ENCODE data around the gene SCD5. TPM values are rescaled to one million over a fixed set of nuclear protein-coding genes. Genes with fewer than 3 reads are reported as not detected.

Gene SCD5
- total RNA-seq, 1 donor from 2014 or later, result 5.1 TPM

DNA sequence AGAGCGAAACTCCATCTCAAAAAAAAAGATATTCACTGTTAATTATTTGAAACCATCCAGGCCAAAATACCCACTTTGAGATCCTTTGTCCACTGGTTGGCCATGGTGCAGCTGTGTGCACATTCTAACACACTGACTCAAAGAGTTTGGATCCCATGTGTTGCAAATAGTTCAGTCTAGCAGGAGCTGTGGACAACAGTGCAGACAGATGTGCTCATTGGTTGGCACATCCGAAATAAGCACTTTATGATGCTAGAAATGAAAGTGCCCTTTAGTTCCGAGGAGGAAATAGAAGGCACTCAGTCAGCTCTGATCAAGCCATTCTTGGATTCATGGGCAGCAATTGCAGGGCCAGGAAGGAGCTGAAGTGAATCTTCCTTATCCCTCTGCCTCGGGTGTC, 173.8 kb downstream of the SCD5 start:
- ATAC-seq, result no peak
- intact Hi-C loops (cut with DNase I), result loop anchor here (10.0 kb wide), 1 partner anchor 70 kb away; no protein-coding TSS in a partner anchor
- DNase-seq (ENCODE audit: missing footprints), result no peak

DNA sequence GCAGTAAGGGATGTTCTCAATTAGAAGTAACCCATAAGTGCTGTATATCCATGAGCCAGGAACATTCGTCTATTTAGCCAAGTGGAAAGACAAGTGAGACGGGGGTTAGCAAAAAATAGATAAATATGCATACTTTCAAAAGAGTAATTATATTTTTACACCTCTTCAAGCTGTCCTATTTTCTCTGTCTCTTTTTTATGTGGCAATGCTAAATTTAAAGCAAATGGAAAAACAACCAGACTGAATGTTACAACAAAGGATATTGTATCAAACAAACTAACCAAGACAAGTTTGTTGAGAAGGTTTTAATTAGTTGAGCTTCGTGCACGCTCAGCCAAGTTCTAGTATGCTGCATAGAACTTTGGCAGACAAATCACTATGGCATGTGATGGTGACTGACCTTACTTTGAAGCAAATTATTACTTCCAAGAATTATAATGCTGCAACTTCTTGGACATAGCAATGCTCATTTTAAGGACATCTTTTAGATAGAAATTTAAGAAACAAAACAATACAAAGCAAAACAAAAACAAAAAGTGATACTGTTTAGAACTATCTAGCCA, 175.4 kb downstream of the SCD5 start:
- no peak for ATAC-seq
- DNase-seq (ENCODE audit: missing footprints), result no peak
- intact Hi-C loops (cut with DNase I), result loop anchor here (10.0 kb wide), 1 partner anchor 72 kb away; no protein-coding TSS in a partner anchor

DNA sequence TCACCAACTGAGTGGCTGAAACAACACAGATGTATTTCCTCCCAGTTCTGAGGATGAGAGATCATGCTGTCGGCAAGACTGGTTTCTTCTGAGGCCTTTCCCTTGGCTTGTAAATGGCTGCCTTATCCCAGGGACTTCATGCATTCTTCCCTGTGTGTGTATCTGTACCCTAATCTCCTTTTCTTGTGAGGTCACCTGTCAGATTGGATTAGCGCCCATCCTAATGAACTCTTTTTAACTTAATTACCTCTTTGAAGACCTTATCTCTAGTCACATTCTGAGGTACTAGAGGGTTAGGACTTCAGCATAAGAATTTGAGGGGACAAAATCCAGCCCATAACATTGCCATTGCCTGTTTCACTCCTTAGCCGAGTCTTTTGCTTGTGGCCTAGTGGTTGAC, 177.3 kb downstream of the SCD5 start:
- intact Hi-C loops (cut with DNase I), result loop anchor here (10.0 kb wide), 1 partner anchor 74 kb away; no protein-coding TSS in a partner anchor
- DNase-seq (ENCODE audit: missing footprints) (no peak), ATAC-seq (no peak)

DNA sequence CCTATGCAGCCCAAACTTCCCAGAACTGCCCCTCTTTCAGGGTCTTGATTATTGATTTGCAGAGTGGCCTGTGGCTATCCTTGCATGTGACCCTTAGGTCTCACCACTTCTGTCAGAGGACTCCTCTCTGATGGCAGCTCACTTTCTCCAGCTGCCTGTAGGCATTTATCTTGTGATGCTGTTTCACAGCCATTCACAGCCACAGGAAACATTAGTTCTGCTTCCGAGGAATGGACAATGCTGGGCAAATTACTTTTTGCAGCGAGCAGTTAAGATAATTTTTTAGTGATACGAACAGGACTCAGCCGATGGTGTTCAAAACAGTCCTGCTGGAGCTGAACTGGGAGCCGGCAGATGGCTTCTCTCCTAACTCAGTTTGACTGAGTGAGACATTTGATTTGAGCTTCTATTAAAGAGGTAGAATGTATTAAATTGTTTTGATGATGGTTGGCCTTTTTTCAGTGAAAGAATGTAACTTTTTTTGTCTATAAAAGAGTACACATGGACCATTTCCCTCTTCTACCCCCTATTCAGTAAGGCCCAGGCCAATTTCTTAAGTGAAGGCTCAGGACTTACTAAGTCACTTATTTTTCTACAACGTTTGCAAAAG, 178.4 kb downstream of the SCD5 start:
- DNase-seq (ENCODE audit: missing footprints) (no peak), ATAC-seq (no peak)
- intact Hi-C loops (cut with DNase I), result loop anchor here (10.0 kb wide), 1 partner anchor 75 kb away; no protein-coding TSS in a partner anchor

DNA sequence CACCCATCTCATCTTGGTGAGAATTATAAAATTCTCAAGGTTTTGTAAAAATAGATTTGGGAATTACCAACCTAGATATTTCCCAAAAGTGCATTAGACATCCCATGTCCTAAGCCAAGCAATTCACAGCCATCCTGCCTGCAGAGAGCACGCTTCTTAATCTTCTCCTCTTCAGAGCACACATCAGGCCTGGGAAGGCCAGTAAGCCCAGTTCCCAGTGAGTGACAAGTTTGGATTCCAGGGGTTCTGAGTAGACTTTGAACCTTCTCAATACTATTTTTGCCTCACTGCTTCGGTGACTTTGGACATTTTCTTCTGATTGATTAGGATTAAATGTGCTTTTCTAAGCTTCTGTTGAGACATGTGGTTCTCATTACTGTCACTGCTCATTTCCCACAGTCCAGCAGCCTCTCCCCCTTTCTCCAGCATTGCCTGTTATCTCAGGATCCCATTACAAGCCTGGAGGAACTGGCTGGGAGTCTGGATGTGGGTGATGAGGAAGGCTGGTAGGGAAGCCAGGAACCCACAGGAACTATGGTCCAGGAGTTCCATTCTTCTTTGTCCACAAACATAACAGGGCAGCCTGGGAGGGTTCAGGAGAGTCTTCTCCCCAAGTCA, 180.4 kb downstream of the SCD5 start:
- peak; percentile 47 for ATAC-seq
- no peak for DNase-seq (ENCODE audit: missing footprints)
- intact Hi-C loops (cut with DNase I), result no loop called here

DNA sequence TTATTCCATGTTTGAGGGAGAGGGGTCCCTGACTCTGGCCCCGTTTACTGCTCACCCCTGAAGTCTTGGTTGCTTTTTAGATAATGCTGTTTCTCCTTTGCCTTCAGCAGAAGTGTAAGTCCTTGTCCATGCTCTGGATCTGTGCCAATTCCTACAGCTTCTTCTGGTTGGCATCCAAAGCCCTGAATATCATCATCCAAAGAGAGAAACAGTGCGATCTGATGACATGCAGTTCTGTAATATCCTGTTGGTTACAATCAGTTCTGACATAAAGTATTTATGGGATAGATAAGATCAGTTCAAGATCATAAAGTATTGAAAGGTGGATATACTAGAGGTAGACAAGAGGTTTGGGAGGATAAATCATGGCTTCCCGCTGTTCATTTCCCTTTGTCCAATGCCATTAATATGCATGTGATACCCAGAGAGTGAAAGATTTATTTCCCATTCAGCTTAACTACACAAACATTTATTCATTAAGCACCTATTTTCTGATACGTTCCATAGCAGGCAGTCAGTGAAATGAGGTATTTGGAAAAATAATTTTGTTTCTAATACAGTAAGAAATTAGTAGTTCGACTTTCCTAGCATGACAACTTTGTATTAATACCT, 183.7 kb downstream of the SCD5 start:
- ATAC-seq (no peak), DNase-seq (ENCODE audit: missing footprints) (no peak)
- intact Hi-C loops (cut with DNase I), result no loop called here

DNA sequence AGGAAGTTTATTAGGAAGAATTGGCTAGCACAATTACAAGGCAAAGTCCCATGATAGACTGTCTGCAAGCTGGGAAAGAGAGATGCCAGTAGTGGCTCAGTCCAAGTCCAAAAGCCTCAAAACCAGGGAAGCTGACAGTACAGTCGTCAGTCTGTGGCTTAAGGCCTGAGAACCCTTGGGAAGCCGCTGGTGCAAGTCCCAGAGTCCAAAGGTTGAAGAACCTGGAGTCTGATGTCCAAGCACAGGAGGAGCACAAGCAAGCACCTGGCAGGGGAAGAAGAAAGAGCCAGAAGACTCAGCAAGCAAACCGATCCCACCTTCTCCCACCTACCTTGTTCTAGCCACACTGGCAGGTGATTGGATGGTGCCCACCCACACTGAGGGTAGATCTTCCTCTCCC, 185.5 kb downstream of the SCD5 start:
- intact Hi-C loops (cut with DNase I), result no loop called here
- ATAC-seq (no peak), DNase-seq (ENCODE audit: missing footprints) (no peak)

DNA sequence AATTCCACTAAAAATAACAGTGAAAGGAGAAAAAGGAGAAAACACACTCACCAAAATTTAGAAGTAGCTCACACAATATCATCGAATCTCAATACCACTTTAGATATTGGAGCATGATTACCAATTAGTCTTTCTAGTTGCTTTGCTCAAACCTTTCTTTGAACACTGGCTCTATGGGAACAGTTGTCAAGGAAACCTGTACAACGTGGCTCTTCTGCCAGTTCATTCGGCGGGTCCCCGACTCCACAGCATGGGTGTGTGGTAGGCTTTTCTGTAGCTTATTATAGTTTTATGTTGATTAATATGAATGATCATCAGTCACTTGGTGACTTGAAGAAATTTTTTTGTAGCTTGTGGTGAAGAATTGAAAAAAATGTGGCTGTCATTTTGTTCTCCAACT, 186.6 kb downstream of the SCD5 start:
- DNase-seq (ENCODE audit: missing footprints), result no peak
- intact Hi-C loops (cut with DNase I), result no loop called here
- ATAC-seq, result no peak

DNA sequence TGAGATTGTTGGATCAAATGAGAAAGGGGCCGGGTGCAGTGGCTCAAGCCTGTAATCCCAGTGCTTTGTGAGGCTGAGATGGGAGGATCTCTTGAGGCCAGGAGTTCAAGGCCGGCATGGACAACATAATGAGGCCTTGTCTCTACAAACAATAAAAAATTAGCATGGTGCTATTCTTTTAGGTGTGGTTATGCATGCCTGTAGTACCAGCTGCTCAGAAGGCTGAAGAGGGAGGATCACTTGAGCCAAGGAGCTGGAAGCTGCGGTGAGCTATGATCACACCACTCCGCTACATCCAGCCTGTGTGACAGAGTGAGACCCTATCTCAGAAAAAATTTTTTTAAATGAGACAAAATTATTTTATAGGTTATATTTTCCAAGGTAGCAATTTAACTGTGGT, 187.1 kb downstream of the SCD5 start:
- intact Hi-C loops (cut with DNase I), result no loop called here
- ATAC-seq (no peak), DNase-seq (ENCODE audit: missing footprints) (no peak)

DNA sequence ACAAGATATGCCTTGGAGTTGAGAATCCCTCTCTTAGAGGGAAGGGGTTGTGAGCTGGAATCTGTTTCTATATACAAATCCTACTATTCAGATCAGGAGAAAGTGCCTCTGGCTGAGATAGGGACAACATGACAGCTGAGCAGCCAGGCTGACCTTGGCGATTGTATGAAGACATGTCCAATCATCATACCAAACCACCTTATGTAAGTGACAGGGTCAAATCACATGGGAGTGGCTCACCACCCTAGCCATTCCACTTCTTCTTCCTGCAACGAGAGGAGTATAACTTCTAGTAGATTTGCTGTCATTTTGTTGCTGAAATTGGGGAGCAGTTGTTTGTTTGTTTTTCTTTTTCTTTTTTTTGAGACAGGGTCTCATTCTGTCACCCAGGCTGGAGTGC, 188.6 kb downstream of the SCD5 start:
- no peak for ATAC-seq
- intact Hi-C loops (cut with DNase I), result no loop called here

DNA sequence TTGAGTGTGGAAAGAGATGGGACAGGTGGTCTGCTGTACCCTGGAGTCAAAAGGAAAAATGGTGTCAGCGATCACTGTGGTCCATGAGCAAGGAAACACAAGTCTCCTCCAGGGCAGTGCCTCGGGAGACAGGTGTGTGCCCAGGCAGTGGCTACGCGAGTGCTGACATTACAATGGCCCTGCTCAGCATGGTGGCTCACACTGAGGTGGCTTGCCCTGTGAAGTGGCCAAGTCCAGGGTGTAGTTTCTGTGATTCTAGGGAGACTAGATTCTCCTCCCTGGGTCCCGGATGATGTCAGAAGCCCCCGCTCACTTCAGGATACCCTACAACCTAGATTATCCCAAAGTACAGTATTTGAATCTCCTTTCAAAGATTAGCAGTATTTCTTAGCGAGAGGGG, 192.0 kb downstream of the SCD5 start:
- ATAC-seq (no peak), DNase-seq (ENCODE audit: missing footprints) (no peak)
- intact Hi-C loops (cut with DNase I), result no loop called here

More for the DNA sequence above, 188.6 kb downstream of the SCD5 start:
- DNase-seq (ENCODE audit: missing footprints), result no peak

DNA sequence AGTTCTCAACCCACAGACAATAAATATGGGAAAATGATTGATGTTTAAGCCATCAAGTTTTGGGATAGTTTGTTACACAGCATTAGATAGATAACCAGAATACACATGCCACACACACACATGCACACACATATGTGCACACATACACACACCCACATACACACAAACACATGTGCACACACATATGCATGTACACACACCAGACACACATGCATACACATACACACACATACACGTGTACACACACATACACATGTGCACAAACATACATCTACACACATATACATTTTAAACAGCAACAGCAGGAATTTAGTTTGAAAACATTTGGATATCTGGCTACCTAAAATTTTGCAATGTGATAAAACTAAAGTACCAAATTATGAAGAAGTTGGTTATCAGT, 194.1 kb downstream of the SCD5 start:
- intact Hi-C loops (cut with DNase I), result no loop called here
- DNase-seq (ENCODE audit: missing footprints), result no peak
- no peak for ATAC-seq

DNA sequence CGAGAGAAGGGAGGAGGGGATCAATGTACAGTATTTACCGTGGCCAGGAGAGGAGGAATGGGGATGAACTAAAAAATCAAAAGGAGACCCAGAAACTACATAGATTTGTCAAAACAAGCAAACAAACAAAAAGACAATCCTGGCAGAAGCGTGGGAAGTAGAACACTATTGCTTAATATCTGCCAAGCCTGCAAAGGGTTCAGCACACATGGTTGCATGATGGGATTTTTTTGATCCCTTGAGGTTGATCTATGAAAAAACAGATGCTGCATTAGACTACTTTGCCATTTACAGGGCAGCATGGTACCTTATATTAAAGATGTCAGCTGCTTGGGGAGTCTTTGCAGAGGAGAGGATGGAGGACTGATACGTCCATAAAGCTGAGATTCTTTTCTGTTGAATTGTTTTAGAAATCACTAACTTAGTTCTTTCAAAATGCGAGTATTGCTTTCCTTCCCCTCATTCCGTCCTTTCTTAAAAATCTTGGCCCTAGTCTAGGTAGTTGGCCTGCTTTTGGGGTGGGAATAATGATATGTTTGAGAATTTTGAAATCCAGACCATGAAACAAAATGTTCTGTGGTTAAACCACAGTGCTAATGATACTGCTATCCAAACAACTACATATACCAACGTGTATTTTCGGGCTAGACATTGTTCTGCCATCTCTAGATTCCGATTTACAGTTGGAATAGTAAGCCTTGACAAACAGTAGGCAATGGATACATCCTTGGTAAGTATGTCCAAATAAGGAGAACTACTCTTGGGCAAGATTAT, 197.2 kb downstream of the SCD5 start:
- DNase-seq (ENCODE audit: missing footprints) (no peak), ATAC-seq (peak; percentile 68)
- intact Hi-C loops (cut with DNase I), result no loop called here

DNA sequence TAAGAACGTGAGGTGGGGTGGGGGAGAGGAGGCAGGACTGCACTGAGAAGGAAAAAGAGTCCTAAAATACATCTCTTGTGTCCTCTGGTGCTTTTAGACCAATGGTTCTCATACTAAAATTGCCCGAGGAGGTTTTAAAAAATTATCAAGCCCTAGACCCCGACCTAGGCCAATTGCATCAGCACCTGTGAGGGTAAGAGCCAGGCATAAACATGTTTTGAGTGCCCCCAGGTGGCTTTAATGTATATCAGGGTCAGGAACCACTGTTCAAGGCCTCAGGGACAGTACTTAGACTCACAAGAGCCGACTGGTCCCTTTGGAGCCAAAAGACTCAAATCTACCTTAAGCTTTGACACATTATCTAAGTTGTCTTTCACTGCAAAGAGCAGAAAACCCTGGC, 199.3 kb downstream of the SCD5 start:
- no peak for ATAC-seq
- intact Hi-C loops (cut with DNase I), result no loop called here
- DNase-seq (ENCODE audit: missing footprints), result no peak

DNA sequence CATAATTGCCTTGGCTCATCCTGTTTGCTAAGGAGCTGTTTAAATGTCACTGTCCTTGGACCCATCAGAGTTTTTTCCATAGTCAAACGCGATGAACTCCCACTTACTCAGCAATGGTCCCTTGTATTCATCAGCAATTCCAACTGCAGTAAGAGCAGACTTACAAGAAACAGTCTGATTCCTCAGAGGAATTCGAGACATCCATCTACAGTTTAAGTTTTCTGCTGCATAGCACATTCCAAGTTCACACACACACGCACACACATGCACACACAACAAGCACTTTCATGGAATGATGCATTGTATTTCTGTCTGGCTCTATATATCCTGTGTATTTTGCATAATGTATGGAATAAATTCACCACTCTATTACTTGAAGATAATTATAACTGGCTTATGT, 204.1 kb downstream of the SCD5 start:
- DNase-seq (ENCODE audit: missing footprints), result no peak
- ATAC-seq, result no peak
- intact Hi-C loops (cut with DNase I), result no loop called here

DNA sequence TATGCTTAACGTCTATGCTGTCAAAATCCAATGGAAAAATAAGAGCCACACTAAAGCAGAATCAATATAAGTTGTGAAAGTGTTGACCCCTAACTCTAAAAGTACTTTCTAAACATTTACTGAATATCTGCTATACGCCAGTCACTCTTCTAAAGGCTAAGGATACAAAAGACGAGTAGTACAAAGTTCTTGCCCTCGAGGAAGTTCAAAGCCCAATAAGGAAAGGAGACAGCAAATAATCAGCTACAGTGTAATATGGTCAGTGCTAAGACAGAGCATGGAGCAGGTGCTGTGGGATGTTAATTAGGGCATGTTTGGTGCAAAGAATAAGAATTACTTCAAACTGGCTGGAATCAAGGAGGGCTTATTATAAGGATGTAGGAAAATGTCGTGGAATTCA, 205.2 kb downstream of the SCD5 start:
- DNase-seq (ENCODE audit: missing footprints), result no peak
- intact Hi-C loops (cut with DNase I), result no loop called here
- no peak for ATAC-seq

DNA sequence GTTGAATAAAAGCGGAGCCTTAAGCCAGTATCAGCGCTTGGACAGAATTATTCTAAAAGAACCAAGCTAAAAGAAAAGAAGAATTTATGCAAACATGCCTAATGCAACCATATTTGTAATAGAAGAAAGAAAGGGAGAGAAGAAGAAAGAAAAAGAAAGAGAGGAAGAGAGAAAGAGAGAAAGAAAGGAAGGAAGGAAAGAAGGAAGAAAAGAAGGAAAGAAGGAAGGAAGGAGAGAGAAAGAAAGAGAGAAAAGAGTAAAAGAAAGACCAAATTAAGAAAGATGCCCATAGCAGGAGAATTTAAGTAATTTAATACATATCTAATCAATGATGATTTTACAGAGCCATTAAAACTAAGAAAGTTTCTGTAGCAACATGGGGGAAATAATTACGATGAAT, 206.0 kb downstream of the SCD5 start:
- no peak for ATAC-seq
- no peak for DNase-seq (ENCODE audit: missing footprints)
- intact Hi-C loops (cut with DNase I), result no loop called here

DNA sequence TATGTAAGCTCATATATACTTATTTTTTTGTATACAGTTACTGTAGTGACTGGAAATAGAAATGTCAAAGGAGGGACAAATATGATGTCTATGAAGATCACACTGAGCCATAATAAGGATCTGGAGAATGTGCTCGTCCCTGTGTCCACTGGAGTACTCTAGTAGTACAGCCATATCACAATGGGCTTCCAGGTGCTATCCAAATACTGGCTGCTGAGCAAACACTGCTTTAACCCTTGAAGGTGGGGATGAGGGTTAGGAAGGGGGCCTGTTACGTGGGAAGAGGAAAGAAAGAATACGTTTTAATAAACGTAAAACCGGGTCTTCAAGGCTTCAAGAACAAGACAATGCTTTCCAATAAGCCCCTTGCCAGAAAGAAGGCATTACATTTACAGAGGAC, 207.0 kb downstream of the SCD5 start:
- intact Hi-C loops (cut with DNase I), result no loop called here
- no peak for ATAC-seq
- no peak for DNase-seq (ENCODE audit: missing footprints)

DNA sequence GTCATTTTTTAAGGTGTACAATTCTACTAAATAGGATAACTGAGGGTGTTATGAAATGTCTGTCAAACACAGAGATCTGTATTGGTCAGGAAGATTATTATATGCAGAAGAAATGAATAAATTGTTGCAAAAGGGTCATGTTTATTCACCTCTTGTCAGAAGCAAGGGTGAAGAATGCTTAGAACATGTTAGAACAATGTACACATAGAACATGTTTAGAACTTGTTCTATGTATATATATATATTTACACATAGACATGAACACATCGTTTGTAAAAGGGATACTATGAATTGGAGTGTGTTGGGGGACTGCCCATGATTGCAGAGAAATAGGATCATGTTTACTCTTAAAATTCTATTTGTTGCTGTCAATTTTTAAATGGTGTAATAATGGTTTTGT, 208.8 kb downstream of the SCD5 start:
- DNase-seq (ENCODE audit: missing footprints) (no peak), ATAC-seq (no peak)
- intact Hi-C loops (cut with DNase I), result no loop called here
